ENCODE data around the gene NRXN3.

The NRXN3 gene

GRCh38 chr14:78344290-78344689, 174.1 kb downstream of the NRXN3 start:
- TF ChIP-seq, protein P1, sequence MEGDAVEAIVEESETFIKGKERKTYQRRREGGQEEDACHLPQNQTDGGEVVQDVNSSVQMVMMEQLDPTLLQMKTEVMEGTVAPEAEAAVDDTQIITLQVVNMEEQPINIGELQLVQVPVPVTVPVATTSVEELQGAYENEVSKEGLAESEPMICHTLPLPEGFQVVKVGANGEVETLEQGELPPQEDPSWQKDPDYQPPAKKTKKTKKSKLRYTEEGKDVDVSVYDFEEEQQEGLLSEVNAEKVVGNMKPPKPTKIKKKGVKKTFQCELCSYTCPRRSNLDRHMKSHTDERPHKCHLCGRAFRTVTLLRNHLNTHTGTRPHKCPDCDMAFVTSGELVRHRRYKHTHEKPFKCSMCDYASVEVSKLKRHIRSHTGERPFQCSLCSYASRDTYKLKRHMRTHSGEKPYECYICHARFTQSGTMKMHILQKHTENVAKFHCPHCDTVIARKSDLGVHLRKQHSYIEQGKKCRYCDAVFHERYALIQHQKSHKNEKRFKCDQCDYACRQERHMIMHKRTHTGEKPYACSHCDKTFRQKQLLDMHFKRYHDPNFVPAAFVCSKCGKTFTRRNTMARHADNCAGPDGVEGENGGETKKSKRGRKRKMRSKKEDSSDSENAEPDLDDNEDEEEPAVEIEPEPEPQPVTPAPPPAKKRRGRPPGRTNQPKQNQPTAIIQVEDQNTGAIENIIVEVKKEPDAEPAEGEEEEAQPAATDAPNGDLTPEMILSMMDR (IDR thresholded peaks at IDR 0.05): no peak

DNA sequence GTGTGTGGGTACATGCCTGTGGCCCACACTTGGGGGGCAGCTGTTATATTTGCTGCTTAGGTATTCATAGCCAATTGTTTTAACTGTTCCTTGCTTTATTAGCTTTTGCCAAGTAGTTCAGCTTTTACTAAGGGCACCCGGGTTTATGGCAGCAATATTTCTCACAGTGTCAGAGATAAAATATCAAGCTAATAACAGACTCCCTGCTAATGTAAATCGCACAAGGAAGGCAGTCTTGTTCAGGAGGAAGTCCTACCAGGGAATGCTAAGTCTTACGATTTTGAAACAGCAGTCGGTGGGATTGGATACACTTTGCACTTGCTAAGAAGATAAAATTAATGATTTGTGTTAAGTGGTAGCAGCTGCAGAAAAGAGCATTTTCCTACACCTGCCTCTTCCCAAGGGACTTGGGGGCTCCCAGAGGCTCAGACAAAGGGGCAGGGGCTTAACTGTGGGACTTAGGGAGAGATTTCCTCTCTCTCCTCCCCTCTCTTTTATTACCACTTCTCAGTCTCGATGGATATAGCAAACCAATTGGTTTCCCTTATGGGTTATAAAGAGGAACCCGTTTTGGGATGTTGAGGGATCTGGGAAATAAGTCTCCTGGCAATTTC, 175.1 kb downstream of the NRXN3 start:
- TF ChIP-seq, protein P1 (IDR thresholded peaks at IDR 0.05): no peak

GRCh38 chr14:78346747-78347146, 176.6 kb downstream of the NRXN3 start:
- TF ChIP-seq, protein P1 (IDR thresholded peaks at IDR 0.05): no peak

- TF ChIP-seq, protein P1 (IDR thresholded peaks at IDR 0.05): no peak
Observed at GRCh38 chr14:78355109-78355508, 184.9 kb downstream of the NRXN3 start.

DNA sequence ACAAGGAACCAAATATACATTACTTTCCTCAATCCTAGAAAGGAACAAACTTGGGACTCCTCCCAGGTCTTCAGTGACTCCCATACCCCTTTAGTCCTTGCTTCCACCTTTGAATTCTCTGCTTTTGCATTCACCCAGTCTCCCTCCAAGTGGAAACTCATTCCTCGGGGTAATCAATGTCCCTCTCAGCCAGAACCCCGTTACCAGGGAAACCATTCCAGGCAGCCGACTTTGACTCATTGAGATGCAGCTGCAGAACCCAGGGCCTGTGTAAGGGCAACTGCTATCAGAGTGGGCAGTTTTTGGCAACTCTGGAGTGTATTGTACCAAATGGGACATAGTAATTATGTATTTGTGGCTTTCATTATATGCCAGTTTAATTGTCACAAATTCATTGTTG, 186.2 kb downstream of the NRXN3 start:
- TF ChIP-seq, protein P1 (IDR thresholded peaks at IDR 0.05): no peak

GRCh38 chr14:78358591-78358990, 188.4 kb downstream of the NRXN3 start:
- TF ChIP-seq, protein P1 (IDR thresholded peaks at IDR 0.05): no peak

- TF ChIP-seq, protein P1 (IDR thresholded peaks at IDR 0.05): no peak
Observed at GRCh38 chr14:78359581-78359980, 189.4 kb downstream of the NRXN3 start.

GRCh38 chr14:78363008-78363407, 192.8 kb downstream of the NRXN3 start:
- TF ChIP-seq, protein P1 (IDR thresholded peaks at IDR 0.05): no peak

Measured in LNCAP (cell line).